MM.1S (cell line): ENCODE measurements around the gene CXCL12.

ENCODE experiments used
- DNase-seq: peaks from one replicate; pipeline ENCODE4 v3.0.0-alpha.2; 2015
- H2AFZ ChIP-seq: fragments of 300-600 bp; sonication (generic); 2 replicates; pipeline ENCODE4 v1.6.0; 2016; ENCODE audit warnings: antibody characterized with exemption, low read length
- H3F3A ChIP-seq: fragments of 300-600 bp; sonication (generic); 2 replicates; pipeline ENCODE4 v1.6.1; 2016; ENCODE audit warnings: mild to moderate bottlenecking, antibody characterized with exemption, low read length, moderate library complexity, mixed read lengths; ENCODE audit not compliant: insufficient read depth
- H3K27ac ChIP-seq: fragments of 300-600 bp; sonication (generic); 2 replicates; pipeline ENCODE4 v1.5.1; 2016; ENCODE audit warnings: mild to moderate bottlenecking, low read length
- H3K27me3 ChIP-seq: fragments of 300-600 bp; sonication (generic); replicated peaks from 2 replicates; pipeline ENCODE4 v1.6.0; 2016; ENCODE audit warnings: low read length; ENCODE audit not compliant: insufficient read depth
- H3K36me3 ChIP-seq: fragments of 300-600 bp; sonication (generic); replicated peaks from 2 replicates; pipeline ENCODE4 v1.6.1; 2016; ENCODE audit warnings: mild to moderate bottlenecking, low read length, mixed read lengths; ENCODE audit not compliant: insufficient read depth
- H3K4me1 ChIP-seq: fragments of 300-600 bp; sonication (generic); 2 replicates; pipeline ENCODE4 v1.6.1; 2016; ENCODE audit warnings: low read length, mixed read lengths
- H3K4me2 ChIP-seq: fragments of 300-600 bp; sonication (generic); 2 replicates; pipeline ENCODE4 v1.6.0; 2016; ENCODE audit warnings: low read depth, low read length
- H3K4me3 ChIP-seq: fragments of 300-600 bp; sonication (generic); 2 replicates; pipeline ENCODE4 v1.5.1; 2016; ENCODE audit warnings: low read length, mixed read lengths
- H3K79me2 ChIP-seq: fragments of 300-600 bp; sonication (generic); 2 replicates; pipeline ENCODE4 v1.6.1; 2016; ENCODE audit warnings: mixed run types, low read length, mixed read lengths
- H3K9ac ChIP-seq: fragments of 300-600 bp; sonication (generic); 2 replicates; pipeline ENCODE4 v1.6.1; 2016; ENCODE audit warnings: low read length, mixed read lengths
- H3K9me2 ChIP-seq: fragments of 300-600 bp; sonication (generic); replicated peaks from 2 replicates; pipeline ENCODE4 v1.6.1; 2016; ENCODE audit warnings: mild to moderate bottlenecking, low read length, mixed read lengths; ENCODE audit not compliant: insufficient read depth
- H3K9me3 ChIP-seq: fragments of 300-600 bp; sonication (generic); replicated peaks from 2 replicates; pipeline ENCODE4 v1.6.1; 2016; ENCODE audit warnings: mild to moderate bottlenecking, low read length, mixed read lengths; ENCODE audit not compliant: insufficient read depth
- H4K20me1 ChIP-seq: fragments of 300-600 bp; sonication (generic); 2 replicates; pipeline ENCODE4 v1.6.1; 2016; ENCODE audit warnings: mild to moderate bottlenecking, low read length, moderate library complexity, mixed read lengths; ENCODE audit not compliant: insufficient read depth
- EZH2 ChIP-seq: fragments of 300-600 bp; sonication (generic); optimal IDR thresholded peaks from 2 replicates; pipeline ENCODE3; 2017; ENCODE audit warnings: low read depth, mild to moderate bottlenecking, antibody characterized with exemption, low read length, mixed read lengths
- EZH2phosphoT487 ChIP-seq: fragments of 300-600 bp; sonication (generic); IDR thresholded peaks from 2 replicates; pipeline ENCODE4 v1.6.1; 2018; ENCODE audit warnings: antibody characterized with exemption, low read length
- TF ChIP-seq, protein P1 (sequence below): fragments of 300-600 bp; sonication (generic); IDR thresholded peaks from 2 replicates; pipeline ENCODE4 v1.5.1; 2016; ENCODE audit warnings: antibody characterized with exemption, low read length, mixed read lengths

The CXCL12 gene

GRCh38 chr10:44382131-44382858 lies 2.6 kb downstream of the CXCL12 start:
- no peaks in the 10 kb centered on the region for H3K79me2 ChIP-seq
- no peak overlapping the region for H2AFZ ChIP-seq
- H3F3A ChIP-seq, result no peaks in the 10 kb centered on the region
- H3K27me3 ChIP-seq, result peaks cover 8% of the 10 kb centered on the region
- H4K20me1 ChIP-seq, result no peaks in the 10 kb centered on the region
- no peaks in the 10 kb centered on the region for H3K9me3 ChIP-seq
- no peak for DNase-seq
- no peaks in the 10 kb centered on the region for H3K4me1 ChIP-seq
- H3K36me3 ChIP-seq, result no peaks in the 10 kb centered on the region
- no peak overlapping the region for H3K27ac ChIP-seq
- H3K4me3 ChIP-seq, result no peak overlapping the region
- TF ChIP-seq EZH2phosphoT487, result no peak
- TF ChIP-seq, protein P1, sequence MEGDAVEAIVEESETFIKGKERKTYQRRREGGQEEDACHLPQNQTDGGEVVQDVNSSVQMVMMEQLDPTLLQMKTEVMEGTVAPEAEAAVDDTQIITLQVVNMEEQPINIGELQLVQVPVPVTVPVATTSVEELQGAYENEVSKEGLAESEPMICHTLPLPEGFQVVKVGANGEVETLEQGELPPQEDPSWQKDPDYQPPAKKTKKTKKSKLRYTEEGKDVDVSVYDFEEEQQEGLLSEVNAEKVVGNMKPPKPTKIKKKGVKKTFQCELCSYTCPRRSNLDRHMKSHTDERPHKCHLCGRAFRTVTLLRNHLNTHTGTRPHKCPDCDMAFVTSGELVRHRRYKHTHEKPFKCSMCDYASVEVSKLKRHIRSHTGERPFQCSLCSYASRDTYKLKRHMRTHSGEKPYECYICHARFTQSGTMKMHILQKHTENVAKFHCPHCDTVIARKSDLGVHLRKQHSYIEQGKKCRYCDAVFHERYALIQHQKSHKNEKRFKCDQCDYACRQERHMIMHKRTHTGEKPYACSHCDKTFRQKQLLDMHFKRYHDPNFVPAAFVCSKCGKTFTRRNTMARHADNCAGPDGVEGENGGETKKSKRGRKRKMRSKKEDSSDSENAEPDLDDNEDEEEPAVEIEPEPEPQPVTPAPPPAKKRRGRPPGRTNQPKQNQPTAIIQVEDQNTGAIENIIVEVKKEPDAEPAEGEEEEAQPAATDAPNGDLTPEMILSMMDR, result no peak
- no peak for TF ChIP-seq EZH2
- H3K4me2 ChIP-seq, result no peak overlapping the region
- no peak overlapping the region for H3K9ac ChIP-seq
- H3K9me2 ChIP-seq, result no peaks in the 10 kb centered on the region

GRCh38 chr10:44380829-44381600 lies 3.9 kb downstream of the CXCL12 start:
- no peaks in the 10 kb centered on the region for H3K9me3 ChIP-seq
- H3K9ac ChIP-seq, result no peak overlapping the region
- H3K4me1 ChIP-seq, result no peaks in the 10 kb centered on the region
- H3F3A ChIP-seq, result no peaks in the 10 kb centered on the region
- H3K4me3 ChIP-seq, result no peak overlapping the region
- H3K4me2 ChIP-seq, result no peak overlapping the region
- DNase-seq, result no peak
- no peak overlapping the region for H3K27ac ChIP-seq
- H3K27me3 ChIP-seq, result peaks cover 6% of the 10 kb centered on the region
- no peaks in the 10 kb centered on the region for H3K9me2 ChIP-seq
- H4K20me1 ChIP-seq, result no peaks in the 10 kb centered on the region
- no peaks in the 10 kb centered on the region for H3K79me2 ChIP-seq
- TF ChIP-seq EZH2phosphoT487, result no peak
- TF ChIP-seq, protein P1, result no peak
- TF ChIP-seq EZH2, result no peak
- H3K36me3 ChIP-seq, result no peaks in the 10 kb centered on the region
- H2AFZ ChIP-seq, result no peak overlapping the region

DNA sequence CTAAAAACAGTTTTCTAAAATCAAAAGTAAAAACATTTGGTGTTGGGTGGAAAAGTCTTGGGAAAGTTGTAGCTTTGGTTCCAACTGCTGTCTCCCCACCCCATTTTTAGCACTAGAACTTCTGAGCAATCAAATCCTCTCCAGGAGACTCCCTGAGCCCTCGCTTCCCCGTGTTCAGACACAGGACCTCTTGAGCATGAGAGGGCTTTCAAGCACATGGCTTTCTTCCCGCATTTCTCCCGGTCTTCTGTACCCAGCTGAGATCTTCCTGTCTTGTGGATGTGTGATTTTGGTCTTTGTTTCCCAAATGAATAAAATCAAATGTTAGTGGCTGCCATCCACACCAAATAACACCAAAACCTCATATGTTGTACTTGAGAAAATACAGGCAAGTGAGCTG lies 5.0 kb downstream of the CXCL12 start:
- no peak for DNase-seq
- no peaks in the 10 kb centered on the region for H3F3A ChIP-seq
- H3K36me3 ChIP-seq, result no peaks in the 10 kb centered on the region
- no peaks in the 10 kb centered on the region for H3K4me1 ChIP-seq
- H3K9ac ChIP-seq, result no peak overlapping the region
- H4K20me1 ChIP-seq, result no peaks in the 10 kb centered on the region
- H3K4me2 ChIP-seq, result no peak overlapping the region
- no peak overlapping the region for H3K4me3 ChIP-seq
- no peak overlapping the region for H2AFZ ChIP-seq
- no peaks in the 10 kb centered on the region for H3K9me3 ChIP-seq
- no peaks in the 10 kb centered on the region for H3K79me2 ChIP-seq
- H3K27me3 ChIP-seq, result peaks cover 4% of the 10 kb centered on the region; the same call in 1 of the 2 replicates
- no peaks in the 10 kb centered on the region for H3K9me2 ChIP-seq
- TF ChIP-seq EZH2phosphoT487 (no peak), EZH2 (no peak)
- TF ChIP-seq, protein P1, result no peak
- H3K27ac ChIP-seq, result no peak overlapping the region
